Activated CD8-positive, alpha-beta memory T cell treated with anti-CD3 and anti-CD28 coated beads, Interleukin-2, amount 50 U/mL, for 1 hour (primary cell): Measurements from ENCODE around the gene ZBTB17.
"Not testable (repeated sequence)": the region's sequence is repeated elsewhere in the genome, so short reads cannot be mapped to it uniquely, and the experiment has no call there.

Source experiments
- DNase-seq: peaks from one replicate; pipeline ENCODE4 v3.0.0-alpha.2; 2020; ENCODE audit errors: extremely low read depth

Gene ZBTB17

DNA sequence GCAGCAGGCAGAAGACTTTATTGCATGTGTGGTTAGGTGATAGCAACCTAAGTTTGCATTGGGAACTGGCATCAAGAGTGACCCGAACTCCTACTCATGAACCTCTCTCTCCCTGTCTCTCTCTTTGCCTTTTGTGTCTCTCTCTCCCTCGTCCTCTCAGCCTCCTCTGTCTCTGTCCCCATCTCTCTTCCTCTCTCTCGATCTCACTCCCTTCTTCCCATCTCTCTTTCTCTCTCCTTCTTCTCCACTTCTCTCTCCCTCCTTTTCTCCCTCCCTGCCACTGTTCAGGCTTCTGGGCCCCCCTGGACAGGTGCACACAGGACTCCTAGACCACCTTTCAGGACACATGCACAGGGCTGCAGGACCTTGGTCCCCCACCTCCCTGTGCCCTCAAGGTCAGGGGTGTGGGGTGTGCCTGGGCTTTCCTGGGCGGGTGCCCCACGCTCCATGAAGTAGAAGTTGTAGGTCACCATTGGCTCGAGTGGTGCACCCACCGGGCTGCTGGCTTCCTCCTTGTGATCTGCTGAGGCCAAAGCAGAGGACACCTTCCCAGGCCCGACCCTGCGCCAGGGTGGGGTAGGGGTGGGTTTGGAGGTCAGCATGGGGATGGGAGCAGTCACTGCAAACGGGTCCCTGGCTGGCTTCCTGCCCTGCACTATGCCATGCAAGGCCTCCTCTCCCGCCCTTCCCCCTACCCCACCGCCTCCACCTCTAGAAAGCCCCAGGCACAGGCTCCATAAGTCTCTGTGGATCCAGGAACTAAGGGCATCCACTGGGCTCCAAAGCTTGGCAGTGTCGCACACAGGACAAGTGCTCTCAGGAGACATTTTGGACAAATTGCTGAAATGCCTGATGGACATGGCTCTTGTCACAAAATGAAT, 13.2 kb upstream of the ZBTB17 start:
- DNase-seq, result no peak

GRCh38 chr1:15985611-15986297, 9.9 kb upstream of the ZBTB17 start:
- DNase-seq, result no peak

GRCh38 chr1:15983275-15983674, 7.4 kb upstream of the ZBTB17 start:
- DNase-seq, result no peak

GRCh38 chr1:15981679-15982078, 5.8 kb upstream of the ZBTB17 start:
- no peak for DNase-seq

DNA sequence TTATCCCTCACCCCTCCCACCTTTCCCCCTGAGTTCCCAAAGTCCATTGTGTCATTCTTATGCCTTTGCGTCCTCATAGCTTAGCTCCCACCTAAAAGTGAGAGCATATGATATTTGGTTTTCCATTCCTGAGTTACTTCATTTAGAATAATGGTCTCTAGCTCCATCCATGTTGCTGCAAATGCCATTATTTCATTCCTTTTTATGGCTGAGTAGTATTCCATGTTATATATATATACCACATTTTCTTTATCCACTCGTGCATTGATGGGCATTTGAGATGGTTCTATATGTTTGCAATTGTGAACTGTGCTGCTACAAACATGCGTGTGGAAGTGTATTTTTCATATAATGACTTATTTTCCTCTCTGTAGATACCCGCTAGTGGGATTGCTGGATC, 2.0 kb upstream of the ZBTB17 start:
- not testable (repeated sequence) for DNase-seq

- peak; percentile 25 for DNase-seq
Observed at GRCh38 chr1:15975358-15975804, 520 bp downstream of the ZBTB17 start.

DNA sequence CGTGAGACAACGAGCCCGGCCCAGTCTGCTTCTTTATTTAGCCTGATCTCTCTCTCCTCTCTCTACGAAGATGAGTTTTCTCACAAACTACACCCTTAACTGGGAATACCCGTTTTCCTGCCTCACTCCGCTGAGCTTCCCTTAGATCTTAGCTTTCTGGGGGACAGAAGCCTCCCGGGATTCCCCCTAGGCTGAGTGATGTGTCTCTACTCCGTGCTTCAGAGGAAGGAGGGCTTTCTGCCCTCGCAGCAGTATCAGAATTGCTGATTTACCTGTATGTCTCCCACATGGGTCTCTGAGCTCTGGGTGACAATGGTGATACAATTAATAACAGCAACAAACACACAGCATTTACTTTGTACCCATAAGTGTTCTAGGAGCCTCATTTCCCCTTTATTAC, 1.0 kb downstream of the ZBTB17 start:
- no peak for DNase-seq

DNA sequence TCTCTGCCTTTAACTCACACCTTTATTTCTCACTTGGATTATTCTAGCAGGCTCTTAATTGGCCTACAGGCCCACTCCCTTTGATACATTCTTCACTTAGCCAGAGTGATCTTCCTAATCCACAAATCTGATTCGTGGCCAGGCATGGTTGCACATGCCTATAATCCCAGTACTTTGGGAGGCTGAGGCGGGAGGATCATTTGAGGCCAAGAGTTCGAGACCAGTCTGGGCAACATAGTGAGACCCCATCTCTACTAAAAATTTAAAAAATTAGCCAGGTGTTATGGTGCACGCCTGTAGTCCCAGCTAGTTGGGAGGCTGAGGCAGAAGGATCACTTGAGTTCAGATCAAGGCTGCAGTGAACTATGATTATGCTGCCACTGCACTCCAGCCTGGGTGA, 2.1 kb downstream of the ZBTB17 start:
- DNase-seq, result no peak

DNA sequence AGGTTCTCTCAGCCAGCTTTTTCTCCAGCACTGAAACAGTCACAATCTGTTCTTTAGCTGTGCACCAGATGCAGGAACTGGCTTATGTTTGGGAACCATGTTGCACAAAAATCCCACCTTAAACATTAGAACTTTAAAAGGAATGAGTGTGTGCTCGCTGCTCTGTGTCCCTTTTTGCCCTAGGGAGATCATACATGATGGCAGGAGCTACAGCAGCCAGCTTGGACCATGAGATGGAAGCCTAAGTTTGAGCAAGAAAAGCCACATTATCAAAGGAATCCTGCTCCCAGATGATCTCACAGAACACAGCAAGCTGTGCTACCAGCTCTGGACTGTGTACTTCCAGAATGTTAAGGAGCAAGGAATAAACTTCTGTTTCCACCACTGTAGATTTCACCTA, 3.5 kb downstream of the ZBTB17 start:
- DNase-seq, result no peak

DNA sequence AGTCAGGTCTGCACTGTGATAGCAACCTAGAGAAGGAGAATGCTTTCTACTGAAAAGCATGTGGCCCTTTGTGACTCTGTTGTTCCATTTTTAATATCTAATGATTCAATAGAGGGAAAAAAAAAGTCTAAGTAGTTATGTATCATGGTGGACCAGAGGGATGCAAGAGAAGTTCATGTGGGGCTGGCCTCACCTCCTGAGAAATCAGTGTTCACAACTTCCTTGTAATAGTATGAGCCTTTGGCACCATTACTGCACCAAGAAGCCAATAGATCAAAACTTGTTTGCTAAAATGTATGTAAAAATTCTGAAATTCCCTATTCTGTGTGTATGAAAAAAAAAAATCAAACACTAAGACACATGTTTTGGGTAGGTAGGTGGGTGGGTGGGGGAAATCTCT, 5.0 kb downstream of the ZBTB17 start:
- no peak for DNase-seq

DNA sequence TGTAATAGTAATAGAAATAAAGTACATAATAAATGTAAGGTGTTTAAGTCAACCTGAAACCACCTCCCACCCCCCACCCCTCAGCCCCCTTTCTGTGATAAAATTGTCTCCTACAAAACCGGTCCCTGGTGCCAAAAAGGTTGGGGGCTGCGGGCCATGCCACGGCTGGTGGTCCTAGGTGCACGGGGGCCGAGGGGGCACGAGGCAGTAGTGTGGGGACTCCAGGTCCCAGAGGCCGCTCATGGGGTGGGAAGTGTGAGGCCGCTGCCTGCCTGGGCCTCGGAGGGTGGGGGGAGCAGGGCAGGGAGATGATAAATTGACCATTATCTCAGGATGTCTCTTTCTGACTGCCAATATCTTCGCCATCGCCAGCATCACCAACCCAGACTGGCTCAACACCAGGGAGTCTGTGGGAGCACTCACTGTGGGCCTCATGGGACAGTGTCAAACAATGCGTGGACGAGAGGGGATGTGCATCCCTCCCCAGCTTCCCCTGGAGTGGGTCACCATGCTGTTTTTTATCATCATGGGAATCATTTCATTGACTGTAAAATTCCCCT, 6.5 kb downstream of the ZBTB17 start:
- no peak for DNase-seq

GRCh38 chr1:15968172-15968571, 7.7 kb downstream of the ZBTB17 start:
- no peak for DNase-seq

GRCh38 chr1:15966956-15967344, 9.0 kb downstream of the ZBTB17 start:
- DNase-seq, result no peak

DNA sequence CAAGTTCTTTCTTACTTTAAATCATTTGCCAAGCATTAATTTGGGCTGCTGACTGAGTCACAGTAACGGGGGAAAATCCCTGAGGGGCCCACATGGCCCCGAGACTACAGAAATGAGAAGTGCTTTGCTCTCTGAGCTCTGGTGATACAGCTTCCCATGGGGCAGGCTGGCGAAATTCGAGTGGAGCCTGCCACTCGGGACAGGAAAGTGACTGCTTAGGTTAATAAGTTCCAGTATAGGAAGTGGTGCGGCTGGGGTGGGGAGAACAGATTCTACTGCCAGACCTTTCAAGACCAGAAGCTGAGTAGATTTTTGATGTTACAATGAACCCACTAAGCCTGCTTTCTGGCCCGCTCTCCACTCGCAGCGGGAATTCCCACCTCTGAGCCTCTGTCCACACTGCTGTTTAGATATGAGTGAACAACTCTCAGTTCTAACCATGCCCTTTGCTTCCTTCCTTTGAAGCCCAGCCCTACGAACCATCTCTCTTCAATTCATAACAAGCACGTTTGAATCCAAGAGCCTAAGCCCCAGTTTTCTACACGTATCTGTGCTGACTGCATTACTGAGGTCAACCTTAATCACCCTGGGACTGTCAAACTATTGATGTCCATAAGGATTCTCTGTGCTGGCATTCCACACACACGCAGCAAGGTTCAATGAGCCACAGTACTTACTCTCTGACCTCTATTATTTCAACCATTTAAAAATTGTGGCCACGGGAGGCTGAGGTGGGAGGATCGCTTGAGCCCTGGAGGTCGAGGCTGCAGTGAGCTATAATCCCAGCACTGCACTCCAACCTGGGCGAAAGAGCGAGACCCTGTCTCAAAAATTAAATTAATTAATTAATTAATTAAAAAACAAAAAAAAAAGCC, 9.6 kb downstream of the ZBTB17 start:
- no peak for DNase-seq

GRCh38 chr1:15965228-15965767, 10.6 kb downstream of the ZBTB17 start:
- DNase-seq, result no peak

GRCh38 chr1:15963968-15964648, 11.8 kb downstream of the ZBTB17 start:
- no peak for DNase-seq

DNA sequence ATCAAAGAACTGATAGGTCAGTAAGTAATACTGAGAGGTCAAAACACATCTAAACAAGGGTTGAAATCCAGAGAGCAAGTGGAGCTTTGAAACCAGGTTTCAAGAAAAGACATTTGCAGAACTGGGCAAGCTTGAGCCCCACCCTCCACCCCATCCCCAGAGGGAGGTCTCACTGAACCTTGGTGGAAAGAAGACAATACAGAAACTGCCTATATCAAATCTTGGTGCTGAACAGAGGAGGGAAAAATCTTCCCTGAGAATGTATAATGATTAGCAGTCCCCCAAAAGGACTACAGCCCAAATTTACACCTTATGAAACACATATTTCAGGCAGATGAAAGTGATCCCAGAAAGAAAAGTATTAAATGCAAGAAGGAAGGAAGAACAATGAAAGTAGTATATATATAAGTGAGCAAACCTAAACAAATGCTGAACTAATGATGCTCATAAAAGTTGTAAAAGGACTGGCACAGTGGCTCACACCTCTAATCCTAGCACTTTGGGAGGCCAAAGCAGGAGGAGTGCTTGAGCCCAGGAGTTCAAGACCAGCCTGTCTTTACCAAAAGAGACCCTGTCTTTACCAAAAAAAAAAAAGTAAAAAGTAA, 12.4 kb downstream of the ZBTB17 start:
- no peak for DNase-seq

DNA sequence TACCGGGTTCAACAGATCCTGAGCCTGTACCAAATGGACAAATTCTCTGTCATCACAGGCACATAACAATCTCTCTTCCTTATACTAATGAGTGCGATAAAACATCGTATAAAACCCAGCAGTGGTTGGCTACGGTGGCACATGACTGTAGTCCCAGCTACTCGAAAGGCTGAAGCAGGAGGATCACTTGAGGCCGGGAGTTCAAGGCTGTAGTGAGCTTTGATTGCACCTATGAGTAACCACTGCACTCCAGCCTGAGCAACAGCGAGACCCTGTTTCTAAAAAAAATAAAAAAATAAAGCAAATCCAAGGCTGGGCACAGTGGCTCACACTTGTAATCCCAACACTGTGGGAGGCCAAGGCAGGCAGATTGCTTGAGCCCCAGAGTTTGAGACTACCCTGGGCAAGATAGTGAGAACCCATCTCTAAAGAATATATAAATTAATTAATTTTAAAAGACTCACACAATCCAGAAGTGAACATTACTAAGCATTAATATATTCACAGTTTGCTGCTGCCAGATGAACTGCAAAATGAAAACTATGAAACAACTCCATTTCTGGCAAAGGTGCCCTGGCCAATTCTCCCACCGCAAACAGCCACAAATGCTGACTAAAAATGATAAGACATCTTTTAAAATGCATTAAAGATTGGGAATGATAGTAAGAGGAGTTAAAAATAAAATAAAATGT, 13.1 kb downstream of the ZBTB17 start:
- DNase-seq, result no peak

DNA sequence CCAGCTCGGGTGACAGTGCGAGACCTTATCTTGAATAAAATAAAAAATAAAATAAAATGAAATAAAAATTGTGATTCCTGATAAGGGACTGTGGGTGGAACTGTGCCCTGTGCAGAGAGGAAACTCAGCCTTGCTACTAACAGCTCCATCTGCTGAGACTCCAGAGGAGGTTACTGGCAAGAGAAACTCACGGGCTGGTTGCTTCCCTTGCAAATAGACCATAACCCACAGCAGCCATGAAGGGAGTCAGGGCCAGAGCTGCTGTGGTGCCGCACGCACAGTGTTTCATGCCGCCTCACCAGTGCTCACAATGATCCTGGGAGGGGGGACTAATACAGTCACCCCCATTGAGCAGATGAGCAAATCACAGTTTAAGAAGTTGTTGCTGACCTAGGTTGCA, 13.7 kb downstream of the ZBTB17 start:
- DNase-seq, result no peak

GRCh38 chr1:15961492-15961891, 14.4 kb downstream of the ZBTB17 start:
- DNase-seq, result no peak
